Breast epithelium (tissue), 4 donors: Measurements from ENCODE around the gene USP11. TPM values are rescaled to one million over a fixed set of nuclear protein-coding genes. Genes with fewer than 3 reads are reported as not detected.

Source experiments
- DNase-seq, 2 donors: peaks; one replicate each; pipeline ENCODE4 v3.0.0-alpha.2; 2019; ENCODE audit warnings: low spot score in 2 of 2
- H3K27ac ChIP-seq, 2 donors: fragments of 200-600 bp; sonication (generic) in 1 of 2; one replicate each; pipeline ENCODE4 v1.5.1; 2016 to 2019; ENCODE audit warnings: mild to moderate bottlenecking in 1 of 2
- H3K27me3 ChIP-seq, 2 donors: fragments of 200-600 bp; sonication (generic) in 1 of 2; one replicate each; pipeline versions ENCODE4 v1.5.1 to v1.6.0; 2017 to 2019; ENCODE audit warnings: control low read depth in 1 of 2, mild to moderate bottlenecking in 1 of 2
- H3K36me3 ChIP-seq: fragments of 200-600 bp; one replicate; pipeline ENCODE4 v1.5.1; 2019
- H3K4me1 ChIP-seq, 2 donors: fragments of 200-600 bp; sonication (generic); one replicate each; pipeline ENCODE4 v1.5.1; 2016 to 2019; ENCODE audit warnings: control low read depth in 1 of 2
- H3K4me3 ChIP-seq, 3 donors: fragments of 200-600 bp; sonication (generic); 1 replicate in 2 of 3; 2 replicates in 1 of 3; pipeline ENCODE4 v1.5.1; 2016 to 2019; ENCODE audit warnings: mild to moderate bottlenecking in 3 of 3, moderate library complexity in 2 of 3
- H3K9me3 ChIP-seq, 2 donors: fragments of 200-600 bp; sonication (generic) in 1 of 2; one replicate each; pipeline ENCODE4 v1.5.1; 2016 to 2019; ENCODE audit warnings: control low read depth in 1 of 2
- CTCF ChIP-seq, 3 donors: fragments of 450-650 bp; IDR thresholded peaks; one replicate each; pipeline ENCODE4 v1.5.1; 2016 to 2017; ENCODE audit warnings: antibody characterized with exemption in 3 of 3, mild to moderate bottlenecking in 3 of 3, moderate library complexity in 3 of 3
- POLR2A ChIP-seq: fragments of 450-650 bp; IDR thresholded peaks from one replicate; pipeline ENCODE4 v1.6.1; 2016; ENCODE audit warnings: antibody characterized with exemption, mild to moderate bottlenecking, moderate library complexity
- POLR2AphosphoS5 ChIP-seq, 3 donors: sonication (generic); formaldehyde crosslinking; IDR thresholded peaks; one replicate each; pipeline ENCODE4 v1.6.1; 2017; ENCODE audit warnings: antibody characterized with exemption in 3 of 3
- intact Hi-C: fragments of 100-400 bp; cut with DNase I; formaldehyde crosslinking; loops from one replicate; pipeline ENCODE4 v1.15.1; 2023; ENCODE audit warnings: low total_unique reads
- total RNA-seq, 3 donors: library from RNA; depleted of rRNA; stranded (reverse); fragments of >200 nt; gene quantifications; one replicate each; pipeline ENCODE4 v1.1.0, GENCODE V29; 2016

USP11 gene
- total RNA-seq, 3 donors from 2014 or later: 21.3 to 42.0 (median 29.4) TPM

- no peak for TF ChIP-seq POLR2A
- no peak for TF ChIP-seq POLR2AphosphoS5 (IDR thresholded peaks at IDR 0.05)
- no peak for TF ChIP-seq CTCF (IDR thresholded peaks at IDR 0.05)
- no peaks in the 10 kb centered on the region for H3K36me3 ChIP-seq
- no peaks in the 10 kb centered on the region for H3K9me3 ChIP-seq
- intact Hi-C loops: no loop called here
- DNase-seq: no peak
- H3K27ac ChIP-seq: no peak overlapping the region
- H3K4me3 ChIP-seq: no peak overlapping the region
- peaks cover 6% of the 10 kb centered on the region in 2 donors for H3K4me1 ChIP-seq
- H3K27me3 ChIP-seq: peaks cover 0 to 21% of the 10 kb centered on the region in 2 donors
Observed at GRCh38 chrX:47221756-47222155, 11.1 kb upstream of the USP11 start.

DNA sequence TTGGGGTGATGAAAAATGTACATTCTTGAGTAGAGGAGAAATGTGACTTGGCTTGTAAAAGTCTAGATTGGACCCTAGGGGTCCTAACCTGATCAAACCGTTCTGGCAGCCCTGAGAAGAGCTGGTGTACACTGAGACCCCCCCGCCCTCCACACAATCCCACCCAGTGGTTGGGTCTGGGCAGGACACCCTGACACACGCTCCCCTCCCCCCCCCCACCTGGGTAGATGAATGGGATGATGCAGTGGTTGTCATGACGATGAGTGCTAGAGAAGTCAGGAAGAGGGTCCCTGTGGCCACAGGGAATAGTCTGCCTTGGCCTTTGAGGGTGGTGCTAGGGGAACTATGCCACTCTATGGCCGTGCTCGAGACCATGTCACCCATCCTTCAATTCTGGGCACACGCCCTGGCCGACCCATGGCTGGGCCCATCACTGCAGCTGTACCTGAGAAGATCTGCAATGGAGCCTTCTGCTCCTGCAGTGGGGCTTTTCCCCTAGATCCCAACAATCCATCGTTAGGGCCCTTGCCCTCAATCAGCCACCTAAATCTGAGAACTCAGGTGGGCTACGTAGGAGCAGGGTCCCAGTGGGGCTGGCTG is 10.0 kb upstream of the USP11 start:
- Histone ChIP-seq H3K4me1 (peaks cover 0 to 6% of the 10 kb centered on the region in 2 donors), H3K27me3 (peaks cover 0 to 21% of the 10 kb centered on the region in 2 donors), H3K9me3 (no peaks in the 10 kb centered on the region), H3K36me3 (no peaks in the 10 kb centered on the region), H3K27ac (no peak overlapping the region), H3K4me3 (no peak overlapping the region)
- DNase-seq: no peak
- no peak for TF ChIP-seq POLR2A
- TF ChIP-seq CTCF (IDR thresholded peaks at IDR 0.05): no peak
- TF ChIP-seq POLR2AphosphoS5 (IDR thresholded peaks at IDR 0.05): no peak
- intact Hi-C loops: no loop called here

- no peaks in the 10 kb centered on the region for H3K9me3 ChIP-seq
- no peak for DNase-seq
- H3K4me3 ChIP-seq: no peak overlapping the region
- peaks cover 0 to 6% of the 10 kb centered on the region in 2 donors for H3K4me1 ChIP-seq
- intact Hi-C loops: no loop called here
- no peak overlapping the region for H3K27ac ChIP-seq
- H3K36me3 ChIP-seq: no peaks in the 10 kb centered on the region
- H3K27me3 ChIP-seq: peaks cover 0 to 21% of the 10 kb centered on the region in 2 donors
- TF ChIP-seq POLR2A (no peak), POLR2AphosphoS5 (IDR thresholded peaks at IDR 0.05) (no peak), CTCF (IDR thresholded peaks at IDR 0.05) (no peak)
Observed at GRCh38 chrX:47223476-47224250, 9.1 kb upstream of the USP11 start.

DNA sequence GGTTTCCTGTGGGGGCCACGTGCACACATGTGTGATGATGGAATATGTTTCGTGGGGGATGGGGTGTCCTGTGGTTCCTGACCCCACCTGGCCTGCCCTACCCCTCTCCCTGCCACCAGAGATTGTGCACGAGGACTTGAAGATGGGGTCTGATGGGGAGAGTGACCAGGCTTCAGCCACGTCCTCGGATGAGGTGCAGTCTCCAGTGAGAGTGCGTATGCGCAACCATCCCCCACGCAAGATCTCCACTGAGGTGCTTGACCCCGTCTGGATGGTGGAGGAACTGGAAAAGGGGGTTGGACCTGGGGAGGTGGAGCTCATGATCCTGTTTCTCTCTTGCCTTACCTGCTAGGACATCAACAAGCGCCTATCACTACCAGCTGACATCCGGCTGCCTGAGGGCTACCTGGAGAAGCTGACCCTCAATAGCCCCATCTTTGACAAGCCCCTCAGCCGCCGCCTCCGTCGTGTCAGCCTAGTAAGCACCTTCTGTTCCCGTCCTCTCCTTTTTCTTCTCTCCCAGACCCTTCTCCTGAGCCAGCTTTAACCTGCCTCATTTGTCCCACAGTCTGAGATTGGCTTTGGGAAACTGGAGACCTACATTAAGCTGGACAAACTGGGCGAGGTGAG is 8.4 kb upstream of the USP11 start:
- H3K27me3 ChIP-seq: peaks cover 0 to 23% of the 10 kb centered on the region in 2 donors
- H3K4me3 ChIP-seq: no peak overlapping the region
- H3K4me1 ChIP-seq: peaks cover 0 to 6% of the 10 kb centered on the region in 2 donors
- H3K9me3 ChIP-seq: no peaks in the 10 kb centered on the region
- TF ChIP-seq POLR2AphosphoS5 (IDR thresholded peaks at IDR 0.05) (no peak), CTCF (IDR thresholded peaks at IDR 0.05) (no peak), POLR2A (no peak)
- no peak for DNase-seq
- H3K36me3 ChIP-seq: no peaks in the 10 kb centered on the region
- H3K27ac ChIP-seq: no peak overlapping the region
- intact Hi-C loops: no loop called here

GRCh38 chrX:47224896-47225290 is 7.9 kb upstream of the USP11 start:
- H3K27me3 ChIP-seq: peaks cover 0 to 26% of the 10 kb centered on the region in 2 donors
- no peaks in the 10 kb centered on the region for H3K36me3 ChIP-seq
- intact Hi-C loops: no loop called here
- H3K4me1 ChIP-seq: peaks cover 0 to 6% of the 10 kb centered on the region in 2 donors
- TF ChIP-seq CTCF (IDR thresholded peaks at IDR 0.05) (no peak), POLR2AphosphoS5 (IDR thresholded peaks at IDR 0.05) (no peak), POLR2A (no peak)
- H3K9me3 ChIP-seq: no peaks in the 10 kb centered on the region
- no peak overlapping the region for H3K27ac ChIP-seq
- DNase-seq: no peak
- H3K4me3 ChIP-seq: no peak overlapping the region
